ENCODE data around the gene OS9.
A peak's percentile ranks its signal among the peaks of the same experiment; 100 is the strongest.

The OS9 gene

GRCh38 chr12:57737467-57738460, 43.8 kb downstream of the OS9 start:
- no peak for DNase-seq

GRCh38 chr12:57738661-57739237, 44.8 kb downstream of the OS9 start, which contains the start of gene AGAP2:
AGAP2 (minus strand) TSS chr12:57738742; CDS start chr12:57738246, 496 bp downstream.
- DNase-seq = no peak

GRCh38 chr12:57739387-57739786, 45.5 kb downstream of the OS9 start:
- no peak for DNase-seq

- no peak for DNase-seq
Observed at GRCh38 chr12:57739914-57740538, 46.1 kb downstream of the OS9 start.

- DNase-seq = peak; percentile 92
Observed at GRCh38 chr12:57740656-57741412, 46.9 kb downstream of the OS9 start.

GRCh38 chr12:57741413-57741789, 47.5 kb downstream of the OS9 start:
- no peak for DNase-seq

GRCh38 chr12:57741844-57742738, 48.2 kb downstream of the OS9 start:
- peak; percentile 82 for DNase-seq

GRCh38 chr12:57743769-57744168, 49.8 kb downstream of the OS9 start:
- no peak for DNase-seq

- DNase-seq = no peak
Observed at GRCh38 chr12:57744194-57744776, 50.4 kb downstream of the OS9 start.

- peak; percentile 94 for DNase-seq
Observed at GRCh38 chr12:57744777-57745484, 51.0 kb downstream of the OS9 start, which contains the start of gene TSPAN31. TSPAN31 (plus strand) TSS chr12:57745039; CDS start chr12:57745155, 116 bp downstream.

GRCh38 chr12:57745485-57745881, 51.6 kb downstream of the OS9 start:
- no peak for DNase-seq

- DNase-seq = no peak
Observed at GRCh38 chr12:57746025-57746424, 52.1 kb downstream of the OS9 start.

GRCh38 chr12:57749061-57749460, 55.1 kb downstream of the OS9 start:
- no peak for DNase-seq

- DNase-seq = no peak
Observed at GRCh38 chr12:57750561-57751431, 56.9 kb downstream of the OS9 start.

- DNase-seq = no peak
Observed at GRCh38 chr12:57751432-57751787, 57.5 kb downstream of the OS9 start.

- DNase-seq = peak; percentile 99
Observed at GRCh38 chr12:57751788-57752667, 58.1 kb downstream of the OS9 start, which contains the start of gene CDK4. CDK4 (minus strand) TSS chr12:57752310; CDS start chr12:57751717, 593 bp downstream.

GRCh38 chr12:57752668-57753000, 58.7 kb downstream of the OS9 start:
- no peak for DNase-seq

GRCh38 chr12:57753756-57754337, 59.9 kb downstream of the OS9 start:
- DNase-seq = no peak
